COLO668 (cell line): ENCODE data around the gene MTG2.

Experiments used
- DNase-seq: peaks from one replicate; lab custom pipeline; 2025; ENCODE audit not compliant: unreplicated experiment; lab: John Stamatoyannopoulos, UW

The MTG2 gene

DNA sequence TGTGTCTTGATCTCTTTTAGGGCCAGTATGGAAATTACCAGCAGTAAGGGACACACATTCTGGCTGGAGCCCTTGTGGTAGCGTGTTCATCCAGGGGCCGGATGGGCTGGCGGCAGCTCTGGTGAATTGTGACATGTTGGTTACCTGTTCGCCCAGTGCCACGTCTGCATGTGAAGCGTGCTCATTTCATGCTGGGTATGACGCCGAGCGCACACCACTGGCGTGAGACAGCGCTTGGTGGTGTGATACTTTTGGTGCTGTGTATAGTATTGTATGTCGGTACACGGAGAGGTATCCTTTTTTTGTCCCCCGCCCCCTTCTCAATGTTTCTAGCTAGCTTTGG is 3.7 kb upstream of the MTG2 start:
- no peak for DNase-seq

DNA sequence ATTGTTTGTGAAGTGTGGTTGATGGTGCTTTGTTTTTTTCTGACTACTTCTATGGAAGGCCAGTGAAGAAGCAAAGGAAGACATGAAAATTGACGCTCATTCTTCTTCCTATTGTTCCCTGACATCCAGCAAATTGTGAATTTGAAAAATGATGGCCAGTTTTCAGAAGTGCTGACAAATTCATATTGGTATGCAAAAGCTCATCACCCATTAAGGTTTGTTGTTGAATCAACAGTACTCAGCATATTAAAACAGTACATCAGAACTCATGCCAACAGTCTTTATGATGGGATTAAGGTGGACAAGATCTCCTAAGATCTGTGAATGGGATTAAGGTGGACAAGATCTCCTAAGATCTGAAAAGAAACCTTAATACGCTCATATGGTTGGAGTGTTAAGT is 1.0 kb upstream of the MTG2 start:
- DNase-seq = no peak

DNA sequence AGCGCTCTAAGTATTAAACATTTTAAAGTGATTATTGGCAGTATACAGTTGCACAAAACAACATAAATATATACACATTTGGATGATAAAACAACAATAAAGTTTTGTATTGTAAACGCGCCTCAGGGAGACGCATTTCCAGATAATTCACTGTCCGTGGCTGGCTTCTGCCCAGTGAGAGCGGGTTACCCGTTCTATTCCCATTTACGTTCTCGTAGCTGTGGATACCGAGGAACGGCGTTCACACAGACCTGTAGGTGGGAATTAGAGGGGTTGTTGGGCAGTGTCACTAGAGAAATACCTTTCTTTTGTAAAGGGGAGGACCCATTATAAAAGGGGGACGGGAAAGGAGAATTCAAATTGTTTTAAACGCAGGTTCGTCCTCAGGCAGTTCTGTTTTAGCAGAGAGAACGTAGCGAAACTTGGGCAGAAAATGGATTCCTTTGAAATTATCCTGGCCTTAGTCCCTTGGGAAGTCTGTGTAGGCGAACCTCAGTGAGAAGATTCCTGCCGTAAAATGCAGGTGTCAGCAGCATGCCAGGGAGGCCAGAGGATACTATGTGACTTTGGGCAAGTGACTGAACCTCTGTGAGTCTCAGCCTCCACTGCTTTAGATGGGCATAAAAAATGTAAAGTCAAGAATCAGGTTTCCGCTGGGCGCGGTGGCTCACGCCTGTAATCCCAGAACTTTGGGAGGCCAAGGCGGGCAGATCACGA is 756 bp downstream of the MTG2 start:
- no peak for DNase-seq

DNA sequence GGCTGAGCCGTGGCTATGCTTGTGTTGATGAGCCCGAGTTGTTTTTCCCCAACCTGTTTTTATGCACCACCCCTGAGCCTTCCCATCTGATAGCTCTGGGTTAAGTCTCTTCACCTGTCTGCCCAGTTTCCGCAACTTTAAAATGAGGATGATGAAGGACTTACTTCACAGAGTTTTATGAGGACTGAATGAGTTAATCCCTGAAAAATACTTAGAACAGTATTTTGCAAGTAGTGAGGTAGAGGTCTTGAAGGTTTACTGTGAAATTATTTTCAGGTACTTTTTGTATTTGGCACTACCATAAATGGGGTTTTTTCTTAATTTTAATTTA is 3.2 kb downstream of the MTG2 start:
- DNase-seq = no peak

DNA sequence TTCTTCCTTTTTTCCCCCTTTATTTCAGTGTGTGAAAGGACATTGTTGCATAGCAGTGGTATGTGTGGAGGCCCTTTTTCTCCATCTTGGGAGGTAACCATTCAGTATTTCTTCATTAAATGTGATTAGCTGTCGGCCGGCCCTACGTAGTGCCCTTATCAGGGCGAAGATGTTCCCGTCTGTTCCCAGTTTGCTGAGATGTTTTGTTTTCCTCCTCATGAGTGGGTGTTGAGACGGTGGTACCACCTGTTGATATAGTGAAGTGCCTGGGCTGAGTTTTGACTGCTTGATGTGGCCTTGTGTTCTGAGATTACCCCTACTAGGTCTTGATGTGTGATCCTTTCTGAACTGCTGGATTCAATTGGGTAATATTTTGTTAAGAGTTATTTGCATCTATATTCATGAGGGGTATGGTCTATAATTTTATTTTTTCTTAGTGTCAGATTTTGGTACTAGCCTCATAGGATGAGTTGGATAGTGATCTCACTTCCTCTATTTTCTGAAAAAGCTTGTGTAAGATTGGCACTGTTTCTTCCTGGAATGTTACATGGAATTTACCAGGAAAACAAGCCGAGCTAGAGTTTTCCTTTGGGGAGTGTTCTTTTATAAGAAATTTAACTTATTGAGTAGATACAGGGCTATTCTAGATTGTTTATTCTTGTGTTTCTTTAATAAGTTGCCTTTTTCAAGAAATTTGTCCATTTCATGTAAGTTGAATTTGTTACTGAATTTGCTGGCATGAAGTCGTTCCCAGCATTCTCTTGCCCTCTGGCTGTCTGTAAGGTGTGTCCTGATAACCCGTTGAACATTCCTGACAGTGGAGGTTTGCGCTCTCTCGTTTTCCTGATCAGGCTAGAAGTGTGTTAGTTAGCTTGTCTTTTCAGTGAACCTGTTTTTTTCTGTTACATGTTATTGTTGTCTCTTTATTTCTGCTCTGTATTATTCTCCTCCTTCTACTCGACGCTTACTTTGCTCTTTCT is 4.3 kb downstream of the MTG2 start:
- DNase-seq = no peak

DNA sequence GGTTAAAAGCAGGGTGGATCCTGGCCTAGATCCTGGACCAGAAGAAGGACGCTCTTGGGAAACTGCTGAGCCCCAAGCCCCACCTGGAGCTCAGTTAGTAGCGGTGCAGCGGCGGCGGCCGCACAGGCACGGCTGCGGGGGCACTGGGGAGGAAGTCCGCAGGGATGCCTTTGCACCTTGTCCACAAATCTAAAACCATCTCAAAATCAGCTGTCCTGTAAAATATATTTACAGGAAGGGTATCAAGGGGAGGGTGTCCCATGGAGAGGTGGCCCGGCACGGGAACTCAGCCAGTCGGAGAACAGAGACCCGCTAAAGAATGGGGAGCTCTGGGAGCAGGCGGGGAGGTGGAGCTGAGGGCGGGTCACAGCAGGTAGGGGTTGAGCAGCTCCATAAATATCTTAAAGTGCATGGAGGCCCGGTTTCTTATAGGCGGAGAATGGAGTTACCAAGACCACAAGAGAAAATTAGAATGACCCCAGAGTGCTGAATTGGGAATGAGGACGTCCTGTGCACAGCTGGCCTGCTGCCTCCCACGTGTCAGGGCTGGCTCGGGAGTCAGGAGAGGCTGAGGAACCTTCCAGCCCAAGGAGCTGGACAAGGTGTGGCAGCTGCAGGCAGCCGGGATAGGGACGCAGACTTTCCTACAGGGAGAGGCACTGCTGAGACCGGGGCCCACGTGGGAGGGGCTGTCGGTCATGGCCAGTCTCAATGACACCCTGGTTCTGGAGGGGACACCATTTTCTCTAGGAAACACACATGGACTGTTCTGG is 8.0 kb downstream of the MTG2 start:
- no peak for DNase-seq

DNA sequence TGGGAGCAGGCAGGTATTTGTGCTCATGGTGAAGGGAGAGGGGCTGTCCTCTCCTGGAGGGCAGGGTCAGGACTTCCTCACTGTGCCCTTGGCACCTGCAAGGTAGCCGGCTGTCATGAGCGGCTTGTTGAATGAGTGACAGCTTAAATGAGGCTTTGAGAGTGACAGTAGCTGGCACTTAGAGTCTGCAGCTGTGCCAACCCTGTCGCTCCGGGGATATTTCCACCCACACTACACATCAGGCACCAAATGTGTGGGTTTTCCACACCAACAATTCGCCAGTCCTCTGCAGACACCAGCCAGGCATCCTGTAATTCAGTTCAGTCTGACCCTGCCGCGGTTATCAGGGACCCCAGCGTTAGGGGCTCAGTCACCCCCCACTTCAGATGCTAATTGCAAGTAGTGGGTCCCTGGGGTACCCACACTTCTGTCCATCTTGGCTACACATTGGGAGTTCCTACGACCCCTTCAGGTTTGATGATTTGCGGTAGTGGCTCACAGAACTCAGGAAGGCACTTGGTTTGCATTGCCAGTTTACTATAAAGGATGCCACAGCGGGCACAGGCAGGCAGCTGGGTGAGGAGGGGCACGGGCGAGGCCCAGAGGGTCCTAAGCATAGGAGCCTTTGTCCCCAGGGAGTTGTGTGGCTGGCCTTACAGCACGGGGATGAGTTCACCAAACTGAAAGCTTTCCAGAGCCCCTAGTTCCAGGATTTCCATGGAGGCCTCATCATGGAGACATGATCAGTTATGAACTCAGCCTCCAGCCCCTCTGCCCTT is 9.1 kb downstream of the MTG2 start:
- no peak for DNase-seq

DNA sequence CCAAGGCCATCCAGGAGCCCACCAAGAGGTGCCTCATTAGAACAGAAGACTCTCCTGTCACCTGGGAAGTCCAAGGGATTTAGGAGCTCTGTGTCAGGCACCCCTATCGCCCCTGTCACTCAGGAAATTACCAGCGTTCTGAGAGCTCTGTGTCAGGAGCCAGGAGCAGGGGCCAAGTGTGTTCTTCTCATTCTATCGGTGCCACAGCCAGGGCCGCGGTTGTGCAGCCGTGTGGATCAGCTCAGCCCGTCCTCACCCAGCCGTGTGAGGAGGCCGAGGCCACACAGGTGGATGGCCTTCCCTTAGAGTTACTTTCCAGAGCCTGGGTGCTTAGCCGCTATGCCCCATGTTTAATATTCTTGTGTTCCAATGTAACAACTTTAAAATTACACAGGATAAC is 9.8 kb downstream of the MTG2 start:
- DNase-seq = no peak

DNA sequence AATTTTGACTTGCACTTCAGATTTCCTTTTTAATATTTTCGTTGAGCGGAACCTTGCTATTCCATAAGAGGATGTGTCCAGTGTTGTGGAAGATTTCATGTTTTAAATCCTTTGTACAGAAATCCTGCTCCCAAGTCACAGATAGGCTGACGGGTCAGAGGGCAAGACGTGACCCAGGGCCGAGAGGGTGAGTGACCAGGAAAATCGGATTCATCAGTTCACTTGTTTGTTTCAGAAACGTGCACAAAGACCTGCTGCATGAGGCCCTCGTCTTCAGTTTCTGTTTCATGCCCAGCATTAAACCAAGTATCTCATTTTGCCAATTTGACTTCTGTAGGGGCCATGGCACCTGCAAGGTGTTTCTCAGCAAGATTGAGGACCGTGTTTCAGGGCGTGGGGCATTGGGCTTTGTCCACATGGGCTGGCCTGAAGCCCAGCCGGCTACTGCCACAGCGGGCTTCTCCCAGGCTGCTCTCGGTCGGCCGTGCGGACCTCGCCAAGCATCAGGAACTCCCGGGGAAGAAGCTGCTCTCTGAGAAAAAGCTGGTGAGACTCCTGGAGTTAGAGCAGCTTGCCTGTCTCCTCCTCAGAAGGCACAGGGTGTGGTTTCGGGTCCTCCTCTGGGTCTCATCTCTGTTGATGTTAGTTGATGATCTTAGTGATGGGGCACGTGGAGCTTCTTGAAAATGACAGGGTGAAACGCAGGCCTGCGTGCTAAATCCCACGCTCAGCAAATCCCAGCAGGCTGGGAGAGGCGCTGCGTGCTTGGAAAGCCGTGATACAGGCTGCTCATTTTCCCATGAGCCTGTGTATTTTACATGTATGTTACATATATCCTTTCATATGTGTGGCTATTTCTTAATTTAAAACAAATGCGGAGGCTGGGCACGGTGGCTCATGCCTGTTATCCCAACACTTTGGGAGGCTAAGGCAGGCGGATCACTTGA is 10.5 kb downstream of the MTG2 start:
- DNase-seq = no peak

DNA sequence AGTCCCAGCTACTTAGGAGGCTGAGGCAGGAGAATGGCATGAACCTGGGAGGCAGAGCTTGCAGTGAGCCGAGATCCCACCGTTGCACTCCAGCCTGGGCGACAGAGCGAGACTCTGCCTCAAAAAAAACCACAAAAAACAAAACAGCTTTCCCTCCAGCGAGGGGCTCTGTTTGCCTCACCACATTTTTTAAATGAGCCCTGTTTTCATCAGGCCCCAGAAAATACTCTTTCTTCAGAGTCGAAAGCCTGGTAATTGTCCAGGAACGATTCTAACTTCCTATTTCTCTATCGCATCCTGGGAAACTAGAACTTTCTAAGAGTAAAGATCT is 12.2 kb downstream of the MTG2 start:
- DNase-seq = no peak

DNA sequence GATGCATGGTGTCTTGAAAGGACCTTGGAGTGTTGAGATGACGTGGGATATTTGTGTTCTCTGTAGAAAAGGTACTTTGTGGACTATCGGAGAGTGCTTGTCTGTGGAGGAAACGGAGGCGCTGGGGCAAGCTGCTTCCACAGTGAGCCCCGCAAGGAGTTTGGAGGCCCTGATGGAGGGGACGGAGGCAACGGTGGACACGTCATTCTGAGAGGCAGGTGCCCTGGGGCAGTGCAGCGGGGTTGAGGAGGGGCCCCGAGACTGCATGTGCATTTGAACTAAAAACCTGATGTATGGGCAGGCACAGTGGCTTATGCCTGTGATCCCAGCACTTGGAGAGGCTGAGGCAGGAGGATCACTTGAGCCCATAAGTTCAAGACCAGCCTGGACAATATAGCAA is 12.9 kb downstream of the MTG2 start:
- no peak for DNase-seq

DNA sequence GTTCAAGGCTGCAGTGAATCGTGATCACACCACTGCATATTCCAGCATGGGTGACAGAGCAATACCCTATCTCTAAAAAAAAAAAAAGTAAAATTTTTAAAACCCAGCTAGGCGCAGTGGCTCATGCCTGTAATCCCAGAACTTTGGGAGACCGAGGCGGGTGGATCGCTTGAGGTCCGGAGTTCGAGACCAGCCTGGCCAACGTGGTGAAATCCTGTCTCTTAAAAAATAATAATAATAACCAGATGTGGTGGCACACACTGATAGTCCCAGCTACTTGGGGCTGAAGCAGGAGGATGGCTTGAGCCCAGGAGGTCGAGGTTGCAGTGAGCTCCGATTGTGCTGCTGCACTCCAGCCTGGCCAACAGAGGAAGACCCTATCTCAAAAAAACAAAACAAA is 13.5 kb downstream of the MTG2 start:
- DNase-seq = no peak

DNA sequence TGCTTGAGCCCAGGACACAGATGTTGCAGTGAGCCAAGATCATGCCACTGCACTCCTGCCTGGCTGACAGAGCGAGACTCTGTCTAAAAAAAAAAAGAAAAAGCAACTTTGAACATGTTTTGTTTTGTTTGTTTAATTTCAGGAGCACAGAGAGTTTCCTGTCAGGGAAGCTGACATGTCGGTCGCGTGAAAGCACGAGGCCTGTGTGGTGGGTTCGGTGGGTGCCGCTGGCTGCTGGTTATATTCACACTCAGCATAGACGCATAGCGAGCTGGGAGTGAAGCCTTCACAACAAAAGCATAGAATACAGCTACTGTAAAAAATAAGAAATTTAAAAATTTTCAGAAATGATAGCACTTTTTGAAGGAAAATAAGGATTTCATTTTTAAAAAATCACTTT is 14.5 kb downstream of the MTG2 start:
- no peak for DNase-seq

DNA sequence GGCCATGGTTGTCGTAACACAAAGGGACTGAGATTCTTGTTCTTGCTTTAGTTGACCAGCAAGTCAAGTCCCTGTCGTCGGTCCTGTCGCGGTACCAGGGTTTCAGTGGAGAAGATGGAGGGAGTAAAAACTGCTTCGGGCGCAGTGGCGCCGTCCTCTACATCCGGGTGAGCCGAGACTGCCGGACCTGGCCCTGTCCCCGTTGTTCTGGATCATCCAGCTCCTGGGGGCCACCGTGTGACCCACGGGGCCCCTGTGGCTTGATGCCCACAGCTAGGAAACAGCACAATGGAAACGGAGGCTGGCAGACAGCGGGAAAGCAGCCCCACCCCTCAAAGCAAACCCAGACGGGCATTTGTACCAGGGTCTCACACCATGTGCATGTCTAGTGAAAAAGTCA is 15.0 kb downstream of the MTG2 start:
- no peak for DNase-seq

DNA sequence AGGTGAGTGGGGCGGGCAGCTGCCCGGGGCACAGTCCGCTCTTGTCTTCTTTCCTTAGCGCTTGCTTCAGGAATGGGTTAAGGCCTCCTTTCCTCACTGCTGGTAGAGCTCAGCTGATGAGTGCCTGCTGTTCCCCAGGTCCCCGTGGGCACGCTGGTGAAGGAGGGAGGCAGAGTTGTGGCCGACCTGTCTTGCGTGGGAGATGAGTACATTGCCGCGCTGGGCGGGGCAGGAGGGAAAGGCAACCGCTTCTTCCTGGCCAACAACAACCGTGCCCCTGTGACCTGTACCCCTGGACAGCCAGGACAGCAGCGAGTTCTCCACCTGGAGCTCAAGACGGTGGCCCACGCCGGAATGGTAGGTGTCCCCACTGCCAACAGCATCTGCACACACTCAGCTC is 15.7 kb downstream of the MTG2 start:
- no peak for DNase-seq

DNA sequence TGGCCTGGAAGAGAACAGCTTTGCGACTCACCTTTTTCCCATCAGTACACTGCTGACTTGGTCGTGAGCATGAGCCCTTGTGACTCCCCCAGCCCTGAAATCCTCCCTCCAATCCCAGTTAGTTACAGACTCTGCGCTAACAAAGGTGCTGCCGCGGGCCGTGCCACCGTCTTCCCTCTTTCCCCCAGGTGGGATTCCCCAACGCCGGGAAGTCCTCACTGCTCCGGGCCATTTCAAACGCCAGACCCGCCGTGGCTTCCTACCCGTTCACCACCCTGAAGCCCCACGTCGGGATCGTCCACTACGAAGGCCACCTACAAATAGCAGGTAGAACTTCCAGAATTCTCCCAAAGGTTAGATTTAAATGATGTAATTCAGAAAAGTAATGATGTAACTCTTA is 16.1 kb downstream of the MTG2 start:
- no peak for DNase-seq

DNA sequence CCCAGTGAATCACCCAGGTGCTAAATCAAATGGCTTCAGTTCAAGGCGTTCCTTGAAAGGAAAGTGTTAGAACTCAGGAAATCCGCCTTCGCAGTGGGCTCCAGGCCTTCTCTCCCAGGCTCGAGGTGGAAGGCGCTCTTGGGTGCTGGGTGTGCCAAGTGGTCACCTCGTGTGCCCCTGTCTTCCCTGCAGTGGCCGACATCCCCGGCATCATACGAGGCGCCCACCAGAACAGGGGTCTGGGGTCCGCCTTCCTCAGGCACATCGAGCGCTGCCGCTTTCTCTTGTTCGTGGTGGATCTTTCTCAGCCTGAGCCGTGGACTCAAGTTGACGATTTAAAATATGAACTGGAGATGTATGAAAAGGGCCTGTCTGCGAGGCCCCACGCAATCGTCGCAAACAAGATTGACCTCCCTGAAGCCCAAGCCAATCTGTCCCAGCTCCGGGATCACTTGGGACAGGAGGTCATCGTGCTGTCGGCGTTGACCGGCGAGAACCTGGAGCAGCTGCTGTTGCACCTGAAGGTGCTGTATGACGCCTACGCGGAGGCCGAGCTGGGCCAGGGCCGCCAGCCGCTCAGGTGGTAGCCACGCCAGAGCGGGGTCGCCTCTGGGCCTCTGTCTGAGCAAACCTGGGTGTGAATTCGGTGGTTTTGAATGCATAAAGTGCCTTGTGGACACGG is 17.8 kb downstream of the MTG2 start:
- DNase-seq = no peak

DNA sequence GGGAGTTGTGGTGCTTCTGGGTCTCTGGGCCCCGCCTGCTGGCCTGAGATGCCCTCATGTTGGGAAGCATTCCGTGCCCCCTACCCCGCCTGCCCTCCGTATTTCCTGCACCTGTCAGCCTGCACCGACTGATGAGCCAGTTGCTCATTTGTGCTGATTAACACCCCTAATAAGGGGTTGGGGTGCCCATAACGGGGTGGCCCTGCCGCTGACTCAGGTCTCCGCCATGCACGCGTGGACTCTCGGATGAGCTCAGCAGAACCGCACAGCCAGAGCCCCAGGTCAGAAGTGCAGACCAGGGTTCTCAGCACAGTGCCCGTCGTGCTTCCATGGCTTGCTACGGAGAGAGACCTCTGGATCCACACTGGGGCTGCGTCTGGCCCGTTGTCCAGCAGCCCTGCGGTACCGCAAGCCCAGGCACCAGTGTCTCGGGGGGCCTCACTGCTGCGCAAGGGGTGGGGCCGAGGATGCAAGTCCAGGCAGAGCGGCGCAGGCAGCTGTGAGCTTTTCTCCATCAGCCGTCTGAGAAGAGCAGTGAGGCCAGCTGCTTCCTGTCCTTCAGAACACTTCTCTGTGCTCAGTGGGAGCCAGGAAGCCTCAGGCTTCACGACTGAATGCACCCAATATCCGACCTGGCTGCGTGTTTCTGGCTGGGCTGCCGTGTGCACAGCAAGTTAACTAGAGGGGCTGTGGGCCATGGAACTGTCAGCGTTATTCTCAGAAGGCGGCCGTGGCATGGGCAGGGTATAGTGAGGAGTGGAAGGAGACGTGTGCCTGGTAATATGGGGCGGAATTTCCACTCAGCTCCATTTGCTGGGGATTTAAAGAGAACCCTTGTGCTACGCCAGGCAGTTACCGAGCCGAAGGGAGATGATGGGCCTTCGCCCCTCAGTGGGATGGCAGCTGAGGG is 18.6 kb downstream of the MTG2 start:
- DNase-seq = no peak

DNA sequence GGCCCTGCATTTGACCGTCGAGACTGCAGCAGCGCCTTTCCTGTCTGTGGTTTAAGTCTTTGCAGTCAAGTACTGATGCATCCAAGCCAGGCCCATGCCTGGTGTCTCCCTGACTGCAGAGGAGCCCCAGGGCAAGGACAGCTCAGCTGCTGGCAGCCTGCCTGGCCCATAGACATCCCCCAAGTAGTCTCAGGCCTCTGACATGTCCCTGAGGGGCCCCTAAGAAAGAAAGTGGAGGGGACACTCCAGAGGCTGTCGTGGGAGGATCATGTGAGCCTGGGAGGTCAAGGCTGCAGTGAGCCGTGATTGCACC is 19.2 kb downstream of the MTG2 start:
- DNase-seq = no peak
